ENCODE data around the gene FLYWCH2.
"Not testable (repeated sequence)": the region's sequence is repeated elsewhere in the genome, so short reads cannot be mapped to it uniquely, and the experiment has no call there.

The FLYWCH2 gene

DNA sequence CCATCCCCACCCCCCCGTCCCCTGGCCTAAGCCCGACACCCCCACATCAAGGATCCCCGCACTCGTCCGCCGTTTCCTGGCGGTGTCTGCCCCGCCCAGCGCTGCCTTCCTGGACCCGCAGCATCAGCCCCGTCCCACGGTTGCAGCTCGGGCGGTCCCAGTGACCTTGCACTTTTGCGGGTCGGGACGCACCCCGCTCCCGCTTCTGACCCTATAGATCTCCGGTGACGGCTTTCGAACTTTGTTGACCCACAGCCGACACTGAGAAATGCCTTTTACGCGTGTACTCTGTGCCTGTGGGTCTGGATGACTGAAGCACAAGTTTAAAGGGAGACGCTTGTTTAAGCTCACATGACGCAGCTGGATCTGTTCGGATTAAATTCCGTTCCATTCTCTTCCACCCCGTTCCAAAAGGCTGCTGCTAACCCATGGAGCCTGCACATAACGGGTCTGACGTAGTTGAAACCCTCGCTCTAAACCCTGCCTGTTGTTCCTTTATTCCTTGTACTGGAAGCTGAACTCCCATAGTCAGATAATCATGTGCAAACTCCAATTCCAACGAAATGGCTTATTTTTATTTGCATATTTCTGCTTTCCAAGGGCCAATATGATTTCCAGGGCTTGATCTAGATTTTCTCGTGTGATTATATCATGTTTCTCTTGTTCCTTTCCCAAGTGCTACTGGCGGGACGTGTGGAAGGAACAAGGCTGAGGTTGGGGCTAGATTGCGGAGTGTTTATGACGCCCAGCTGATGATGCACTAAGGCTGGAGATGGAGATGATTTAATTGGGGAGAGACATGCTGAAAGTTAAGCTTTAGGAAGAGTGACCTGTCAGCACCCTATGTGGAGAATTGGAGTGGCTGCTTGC is 29.6 kb downstream of the FLYWCH2 start:
- DNase-seq (ENCODE audit: low read depth in 2 of 3, low spot score in 1 of 3): peak in 1 of 3 donors; percentile 16

DNA sequence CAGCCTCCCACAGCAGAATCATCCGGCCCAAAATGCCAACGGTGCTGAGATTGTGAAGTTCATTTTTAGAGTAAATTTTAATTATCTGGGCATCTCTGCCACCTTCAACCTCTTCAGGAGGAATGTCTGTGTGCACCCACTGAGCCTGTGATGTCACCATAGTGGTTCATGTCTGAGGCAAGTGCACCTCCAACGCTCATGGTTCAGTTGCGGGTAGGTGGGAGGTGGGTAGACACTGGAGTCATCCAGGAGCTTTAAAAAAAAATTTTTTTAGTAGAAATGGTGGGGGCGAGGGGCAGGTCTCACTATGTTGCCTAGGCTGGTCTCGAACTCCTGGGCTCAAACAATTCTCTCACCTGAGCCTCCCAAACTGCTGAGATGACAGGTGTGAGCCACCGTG is 30.6 kb downstream of the FLYWCH2 start:
- no peak for DNase-seq (ENCODE audit: low read depth in 2 of 3, low spot score in 1 of 3)

DNA sequence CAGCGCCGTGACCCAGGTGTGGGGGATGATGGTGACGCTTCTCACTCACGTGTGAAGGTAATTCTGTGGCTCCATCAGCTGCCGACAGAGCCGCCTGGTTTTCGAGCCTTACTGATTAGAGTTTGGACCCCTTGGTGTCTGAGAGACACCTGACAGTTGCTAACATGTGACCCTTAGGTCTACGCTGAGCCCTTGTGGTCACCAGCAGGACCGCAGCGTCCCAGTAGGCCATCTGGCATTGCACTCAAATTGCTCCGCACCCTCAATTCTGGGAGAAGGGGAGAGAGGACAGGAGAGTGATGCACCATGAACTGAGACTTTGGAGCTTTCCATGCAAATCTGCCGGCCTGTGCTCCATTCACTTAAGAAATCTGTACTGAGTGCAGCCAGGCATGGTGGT is 31.2 kb downstream of the FLYWCH2 start:
- no peak for DNase-seq (ENCODE audit: low read depth in 2 of 3, low spot score in 1 of 3)

DNA sequence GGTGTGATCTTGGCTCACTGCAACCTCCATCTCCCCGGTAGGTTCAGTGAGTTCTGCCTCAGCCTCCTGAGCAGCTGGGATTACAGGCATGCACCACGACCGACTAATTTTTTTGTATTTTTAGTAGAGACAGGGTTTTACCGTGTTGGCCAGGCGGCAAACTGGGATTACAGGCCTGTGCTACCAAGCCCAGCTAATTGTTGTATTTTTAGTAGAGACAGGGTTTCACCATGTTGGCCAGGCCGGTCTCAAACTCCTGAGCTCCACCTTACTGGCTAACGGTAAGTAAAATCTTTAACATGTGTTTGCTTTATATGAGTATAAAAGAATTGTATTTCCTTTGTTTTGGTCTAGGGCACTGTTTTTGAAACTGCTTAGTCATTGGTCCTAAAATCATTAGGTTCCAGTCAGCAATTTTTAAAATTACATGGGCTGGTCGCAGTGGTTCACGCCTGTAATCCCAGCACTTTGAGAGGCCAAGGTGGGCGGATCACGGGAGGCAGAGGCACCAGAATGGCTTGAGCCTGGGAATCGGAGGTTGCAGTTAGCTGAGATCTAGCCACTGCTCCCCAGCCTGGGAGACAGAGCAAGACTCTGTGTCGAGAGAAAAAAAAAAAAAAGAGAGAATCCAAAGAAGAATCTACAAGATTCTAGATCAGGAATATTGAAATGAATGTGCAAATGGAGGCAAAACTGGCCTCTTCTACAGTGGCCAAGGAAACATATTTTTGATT is 32.3 kb downstream of the FLYWCH2 start:
- DNase-seq (ENCODE audit: low read depth in 2 of 3, low spot score in 1 of 3): no peak

DNA sequence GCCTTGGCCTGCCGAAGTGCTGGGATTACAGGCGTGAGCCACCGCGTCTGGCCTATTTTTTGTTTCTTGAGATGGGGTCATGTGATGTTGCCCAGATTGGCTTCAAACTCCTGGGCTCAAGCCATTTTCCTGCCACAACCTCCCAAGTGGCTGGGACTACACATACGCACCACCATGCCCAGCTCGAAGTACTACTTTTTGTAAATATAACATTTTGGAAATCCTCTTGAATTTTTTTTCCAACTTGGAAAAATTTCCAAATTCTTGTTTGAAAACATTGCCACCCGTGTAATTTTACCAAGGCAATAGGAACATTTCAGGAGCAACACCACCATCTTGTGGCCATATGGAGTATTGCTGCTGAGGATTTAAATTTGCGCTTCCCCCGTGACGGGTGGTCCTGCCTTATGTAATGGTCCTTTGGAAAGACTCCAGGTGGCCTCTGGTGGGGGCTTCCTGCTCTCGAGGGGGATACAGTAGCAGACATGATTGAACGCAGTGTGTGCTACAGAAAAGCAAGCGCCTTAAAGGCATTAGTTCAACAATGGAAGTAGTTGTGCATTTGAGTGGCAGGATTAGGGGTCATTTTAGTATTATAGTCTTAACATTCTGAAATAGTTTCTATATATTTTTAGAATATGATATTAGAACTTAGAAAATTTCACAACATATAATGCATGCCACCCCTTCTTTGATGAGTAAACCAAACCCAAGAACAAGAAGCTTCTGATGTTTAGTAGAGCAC is 36.7 kb downstream of the FLYWCH2 start:
- peak in 2 of 3 donors; percentile 39 to 74 for DNase-seq (ENCODE audit: low read depth in 2 of 3, low spot score in 1 of 3)

DNA sequence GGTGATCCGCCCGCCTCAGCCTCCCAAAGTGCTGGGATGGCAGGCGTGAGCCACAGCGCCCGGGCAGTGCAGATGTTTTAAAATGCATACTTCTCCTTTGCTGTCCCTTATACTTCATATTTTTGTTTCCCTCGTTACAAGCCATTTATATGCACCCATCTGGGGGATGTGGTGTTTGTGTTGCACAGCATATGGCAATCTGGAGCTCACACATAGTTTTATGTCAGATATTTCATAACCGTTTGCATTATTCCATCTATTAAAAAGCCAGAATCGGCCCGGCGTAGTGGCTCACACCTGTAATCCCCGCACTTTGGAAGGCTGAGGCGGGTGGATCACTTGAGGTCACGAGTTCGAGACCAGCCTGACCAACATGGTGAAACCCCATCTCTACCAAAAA is 40.5 kb downstream of the FLYWCH2 start:
- no peak for DNase-seq (ENCODE audit: low read depth in 2 of 3, low spot score in 1 of 3)

DNA sequence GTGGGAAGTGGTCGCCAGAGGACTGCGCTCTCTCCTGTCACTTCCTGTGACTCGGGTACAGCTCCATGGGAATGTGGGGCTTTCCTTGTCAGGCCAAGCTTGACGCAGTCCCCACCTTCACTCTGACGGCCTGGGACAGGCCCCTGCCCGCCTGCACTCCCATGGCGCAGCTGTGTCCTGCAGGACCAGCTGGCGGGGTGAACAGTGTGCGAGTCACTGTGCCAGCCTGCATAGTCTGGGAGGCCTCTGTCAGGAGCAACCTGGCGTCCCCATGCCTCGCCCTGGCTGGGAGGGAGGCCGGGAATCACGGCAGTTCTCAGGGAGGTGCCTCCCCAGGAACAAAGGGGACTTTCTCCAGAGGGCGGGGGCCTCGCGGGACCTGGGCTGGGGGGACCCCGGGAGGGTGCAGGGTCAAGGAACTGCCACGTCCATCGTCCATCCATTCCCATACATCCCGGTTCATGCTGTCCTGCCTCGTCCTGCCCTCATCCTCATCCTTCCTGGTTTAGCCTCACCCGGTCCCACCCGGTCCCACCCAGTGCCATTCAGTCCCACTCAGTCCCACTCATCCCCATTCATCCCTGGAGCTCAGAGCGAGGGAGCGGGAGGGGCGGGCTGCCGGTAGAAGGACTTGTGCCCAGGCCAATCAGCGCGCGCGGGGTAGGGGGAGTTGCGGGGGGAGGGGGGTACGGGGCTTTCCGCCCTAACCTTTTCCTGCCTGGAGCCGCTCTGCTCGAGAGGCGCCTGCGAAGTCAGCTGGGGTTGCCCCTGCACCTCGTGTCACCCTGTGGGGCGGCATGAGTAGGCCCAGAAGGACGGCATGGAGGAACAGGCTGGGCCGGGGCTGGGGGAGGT is 42.1 kb downstream of the FLYWCH2 start:
- DNase-seq (ENCODE audit: low read depth in 2 of 3, low spot score in 1 of 3): no peak

DNA sequence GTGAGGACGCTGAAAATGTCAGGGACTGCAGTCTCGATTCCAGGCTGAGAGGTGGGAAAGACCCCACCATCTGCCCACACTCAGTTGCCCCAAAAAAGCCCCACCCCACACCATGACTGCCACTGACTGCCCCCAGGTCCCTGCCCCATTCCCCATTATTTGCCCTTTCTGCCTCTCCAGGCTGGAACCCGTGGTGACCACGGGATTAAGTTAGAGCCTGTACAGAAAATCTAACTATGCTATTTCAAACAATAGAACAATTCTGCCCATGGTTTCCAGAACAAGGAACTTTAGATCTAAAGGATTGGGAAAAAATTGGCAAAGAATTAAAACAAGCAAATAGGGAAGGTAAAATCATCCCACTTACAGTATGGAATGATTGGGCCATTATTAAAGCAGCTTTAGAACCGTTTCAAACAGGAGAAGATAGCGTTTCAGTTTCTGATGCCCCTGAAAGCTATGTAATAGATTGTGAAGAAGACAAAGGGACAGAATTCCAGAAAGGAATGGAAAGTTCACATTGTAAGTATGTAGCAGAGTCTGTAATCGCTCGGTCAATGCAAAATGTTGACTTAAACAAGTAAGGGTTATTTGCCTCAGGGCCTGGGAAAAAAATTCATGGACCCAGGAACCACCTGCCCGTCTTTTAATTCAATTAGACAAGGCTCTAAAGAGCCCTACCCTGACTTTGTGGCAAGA is 43.1 kb downstream of the FLYWCH2 start:
- no peak for DNase-seq (ENCODE audit: low read depth in 2 of 3, low spot score in 1 of 3)

DNA sequence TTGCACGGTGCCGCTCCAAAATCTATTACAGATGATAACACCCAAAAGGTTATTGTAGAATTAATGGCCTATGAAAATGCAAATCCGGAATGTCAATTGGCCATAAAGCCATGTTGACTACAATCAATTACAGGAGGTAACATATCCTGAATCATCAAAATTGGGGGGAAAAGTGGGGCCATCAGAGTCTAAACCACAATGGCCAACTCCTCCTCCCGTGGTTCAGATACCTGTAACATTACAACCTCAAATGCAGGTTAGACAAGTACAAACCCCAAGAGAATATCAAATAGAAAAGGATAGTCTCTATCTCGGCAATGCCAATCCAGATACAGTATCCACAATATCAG is 43.6 kb downstream of the FLYWCH2 start:
- DNase-seq (ENCODE audit: low read depth in 2 of 3, low spot score in 1 of 3): no peak

DNA sequence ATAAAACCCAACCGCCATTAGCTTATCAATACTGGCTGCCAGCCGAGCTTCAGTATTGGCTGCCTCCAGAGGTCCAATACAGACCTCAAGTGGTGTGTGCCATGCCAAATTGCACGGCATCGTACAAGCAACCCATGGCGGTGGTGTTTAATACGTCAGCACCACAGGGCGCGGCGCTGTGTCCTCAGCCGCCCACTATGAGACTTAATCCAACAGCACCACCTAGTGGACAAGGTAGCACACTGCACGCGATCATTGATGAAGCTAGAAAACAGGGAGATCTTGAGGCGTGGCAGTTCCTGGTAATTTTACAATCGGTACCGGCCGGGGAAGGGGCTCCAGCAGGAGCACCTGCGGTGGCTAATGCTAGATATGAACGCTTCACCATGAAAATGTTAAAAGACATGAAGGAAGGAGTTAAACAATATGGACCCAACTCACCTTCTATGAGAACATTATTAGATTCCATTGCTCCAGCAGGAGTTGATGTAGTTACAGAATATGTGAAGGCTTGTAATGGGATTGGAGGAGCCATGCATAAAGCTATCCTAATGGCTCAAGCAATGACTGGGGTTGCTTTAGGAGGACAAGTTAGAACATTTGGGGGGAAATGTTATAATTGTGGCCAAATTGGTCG is 44.1 kb downstream of the FLYWCH2 start:
- peak; percentile 78 to 98 (median 84) for DNase-seq (ENCODE audit: low read depth in 2 of 3, low spot score in 1 of 3)

DNA sequence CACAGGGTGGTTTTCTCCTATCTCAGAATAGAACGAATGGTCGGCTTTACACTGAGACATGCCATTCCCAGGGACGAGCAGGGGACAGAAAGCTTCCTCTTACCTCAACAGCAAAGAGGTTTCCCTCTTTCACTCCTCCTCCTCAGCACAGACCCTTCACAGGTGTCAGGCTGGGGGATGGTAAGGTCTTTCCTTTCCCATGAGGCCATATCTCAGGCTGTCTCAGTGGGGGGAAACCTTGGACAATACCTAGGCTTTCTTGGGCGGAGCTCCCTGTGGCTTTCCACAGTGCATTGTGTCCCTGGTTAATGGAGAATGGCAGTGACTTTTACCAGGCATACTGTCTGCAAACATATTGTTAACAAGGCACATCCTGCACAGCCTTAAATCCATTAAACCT is 45.1 kb downstream of the FLYWCH2 start:
- DNase-seq (ENCODE audit: low read depth in 2 of 3, low spot score in 1 of 3): not testable (repeated sequence)

DNA sequence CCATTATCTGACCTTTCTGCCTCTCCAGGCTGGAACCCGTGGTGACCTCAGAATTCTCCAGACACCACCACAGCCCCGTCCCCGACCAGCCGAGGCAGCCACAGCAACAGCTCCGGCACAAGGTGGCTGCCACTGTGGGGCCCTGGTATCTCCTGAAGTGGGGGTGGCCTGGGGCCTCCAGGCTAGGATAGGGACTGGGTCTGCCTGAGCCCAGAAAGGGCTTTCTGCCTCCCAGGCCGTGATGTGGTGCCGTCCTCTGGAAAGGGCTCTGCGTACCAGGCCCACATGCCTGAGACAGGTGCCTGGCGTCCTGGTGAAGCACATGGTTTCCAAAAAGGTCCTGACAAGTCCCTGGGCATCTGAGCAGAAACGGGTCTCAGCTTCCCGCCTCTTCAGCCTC is 45.8 kb downstream of the FLYWCH2 start:
- no peak for DNase-seq (ENCODE audit: low read depth in 2 of 3, low spot score in 1 of 3)

DNA sequence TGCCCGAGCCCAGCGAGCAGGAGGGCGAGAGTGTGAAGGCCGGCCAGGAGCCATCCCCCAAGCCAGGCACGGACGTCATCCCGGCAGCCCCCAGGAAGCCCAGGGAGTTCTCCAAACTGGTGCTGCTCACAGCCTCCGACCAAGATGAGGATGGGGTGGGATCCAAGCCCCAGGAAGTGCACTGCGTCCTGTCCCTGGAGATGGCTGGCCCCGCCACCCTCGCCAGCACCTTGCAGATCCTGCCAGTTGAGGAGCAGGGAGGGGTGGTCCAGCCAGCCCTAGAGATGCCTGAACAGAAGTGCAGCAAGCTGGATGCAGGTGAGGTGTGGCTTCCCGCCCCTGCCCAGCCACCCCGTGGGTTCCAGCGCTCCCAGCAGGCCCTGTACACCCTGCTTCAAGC is 46.7 kb downstream of the FLYWCH2 start:
- no peak for DNase-seq (ENCODE audit: low read depth in 2 of 3, low spot score in 1 of 3)

DNA sequence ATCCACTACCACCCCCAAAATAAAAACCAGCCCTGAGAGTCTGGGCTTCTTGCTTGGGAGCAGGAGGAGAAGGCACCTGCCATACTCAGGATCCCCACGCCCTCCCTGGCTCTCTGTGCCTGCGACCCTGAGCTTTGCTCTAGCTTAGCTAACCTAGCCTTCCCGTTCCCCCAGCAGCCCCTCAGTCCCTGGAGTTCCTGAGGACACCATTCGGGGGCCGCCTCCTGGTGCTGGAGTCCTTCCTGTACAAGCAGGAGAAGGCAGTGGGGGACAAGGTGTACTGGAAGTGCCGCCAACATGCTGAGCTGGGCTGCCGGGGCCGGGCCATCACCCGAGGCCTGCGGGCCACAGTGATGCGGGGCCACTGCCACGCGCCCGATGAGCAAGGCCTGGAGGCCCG is 47.2 kb downstream of the FLYWCH2 start:
- DNase-seq (ENCODE audit: low read depth in 2 of 3, low spot score in 1 of 3): no peak

DNA sequence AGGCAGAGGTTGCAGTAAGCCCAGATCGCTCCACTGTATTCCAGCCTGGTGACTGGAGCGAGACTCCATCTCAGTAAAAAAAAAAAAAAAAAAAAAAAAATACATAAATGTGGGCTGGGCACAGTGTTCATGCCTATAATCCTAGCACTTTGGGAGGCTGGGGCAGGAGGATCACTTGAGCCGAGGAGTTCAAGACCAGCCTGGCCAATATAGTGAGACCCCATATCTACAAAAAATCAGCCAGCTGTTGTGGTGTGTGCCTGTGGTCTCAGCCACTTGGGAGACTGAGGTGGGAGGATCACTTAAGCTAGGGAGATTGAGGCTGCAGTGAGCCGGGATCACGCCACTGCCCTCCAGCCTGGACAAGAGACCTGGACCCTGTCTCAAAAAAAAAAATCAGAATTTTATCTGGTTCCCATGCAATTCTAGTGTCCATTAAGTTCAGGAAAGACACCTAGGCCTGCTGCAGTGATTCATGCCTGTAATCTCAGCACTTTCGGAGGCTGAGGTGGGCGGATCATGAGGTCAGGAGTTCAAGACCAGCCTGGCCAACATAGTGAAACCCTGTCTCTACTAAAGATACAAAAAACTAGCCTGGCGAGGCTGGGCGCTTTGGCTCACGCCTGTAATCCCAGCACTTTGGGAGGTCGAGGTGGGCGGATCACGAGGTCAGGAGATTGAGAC is 48.4 kb downstream of the FLYWCH2 start:
- DNase-seq (ENCODE audit: low read depth in 2 of 3, low spot score in 1 of 3): not testable (repeated sequence)

DNA sequence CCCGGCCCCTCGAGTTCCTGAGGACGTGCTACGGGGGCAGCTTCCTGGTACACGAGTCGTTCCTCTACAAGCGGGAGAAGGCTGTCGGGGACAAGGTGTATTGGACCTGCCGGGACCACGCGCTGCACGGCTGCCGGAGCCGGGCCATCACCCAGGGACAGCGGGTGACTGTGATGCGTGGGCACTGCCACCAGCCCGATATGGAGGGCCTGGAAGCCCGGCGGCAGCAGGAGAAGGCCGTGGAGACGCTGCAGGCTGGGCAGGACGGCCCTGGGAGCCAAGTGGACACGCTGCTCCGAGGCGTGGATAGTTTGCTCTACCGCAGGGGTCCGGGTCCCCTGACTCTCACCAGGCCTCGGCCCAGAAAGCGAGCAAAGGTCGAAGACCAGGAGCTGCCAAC is 50.1 kb downstream of the FLYWCH2 start:
- DNase-seq (ENCODE audit: low read depth in 2 of 3, low spot score in 1 of 3): no peak

DNA sequence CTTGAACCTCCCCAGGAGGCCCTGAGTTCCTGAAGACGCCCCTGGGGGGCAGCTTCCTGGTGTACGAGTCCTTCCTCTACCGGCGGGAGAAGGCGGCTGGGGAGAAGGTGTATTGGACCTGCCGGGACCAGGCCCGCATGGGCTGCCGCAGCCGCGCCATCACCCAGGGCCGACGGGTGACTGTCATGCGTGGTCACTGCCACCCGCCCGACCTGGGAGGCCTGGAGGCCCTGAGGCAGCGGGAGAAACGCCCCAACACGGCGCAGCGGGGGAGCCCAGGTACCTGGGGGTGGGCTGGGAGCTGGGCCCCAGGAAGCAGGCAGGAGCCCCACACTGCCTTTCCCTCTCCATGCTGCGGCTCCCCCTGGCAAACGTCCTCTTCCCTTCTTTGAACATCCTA is 50.7 kb downstream of the FLYWCH2 start:
- no peak for DNase-seq (ENCODE audit: low read depth in 2 of 3, low spot score in 1 of 3)

DNA sequence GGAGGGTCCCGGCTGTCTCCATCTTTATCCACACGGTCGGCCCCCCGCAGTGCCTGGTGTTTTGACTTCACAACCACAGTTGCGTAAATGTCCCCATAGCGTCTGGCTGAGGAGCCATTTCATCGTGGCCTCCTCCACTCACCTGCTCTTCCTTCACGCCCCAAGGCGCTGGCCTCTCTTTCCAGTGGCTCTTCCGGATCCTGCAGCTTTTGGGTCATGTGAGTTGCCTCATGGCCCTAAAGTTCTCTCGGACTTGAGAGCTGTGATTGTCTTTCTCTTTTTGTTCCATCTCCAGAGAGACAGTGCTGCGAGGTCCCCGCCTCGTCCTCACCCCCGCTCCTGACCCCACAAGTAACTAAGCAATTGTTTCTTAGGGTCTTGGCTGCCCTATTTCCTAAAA is 51.4 kb downstream of the FLYWCH2 start:
- no peak for DNase-seq (ENCODE audit: low read depth in 2 of 3, low spot score in 1 of 3)

DNA sequence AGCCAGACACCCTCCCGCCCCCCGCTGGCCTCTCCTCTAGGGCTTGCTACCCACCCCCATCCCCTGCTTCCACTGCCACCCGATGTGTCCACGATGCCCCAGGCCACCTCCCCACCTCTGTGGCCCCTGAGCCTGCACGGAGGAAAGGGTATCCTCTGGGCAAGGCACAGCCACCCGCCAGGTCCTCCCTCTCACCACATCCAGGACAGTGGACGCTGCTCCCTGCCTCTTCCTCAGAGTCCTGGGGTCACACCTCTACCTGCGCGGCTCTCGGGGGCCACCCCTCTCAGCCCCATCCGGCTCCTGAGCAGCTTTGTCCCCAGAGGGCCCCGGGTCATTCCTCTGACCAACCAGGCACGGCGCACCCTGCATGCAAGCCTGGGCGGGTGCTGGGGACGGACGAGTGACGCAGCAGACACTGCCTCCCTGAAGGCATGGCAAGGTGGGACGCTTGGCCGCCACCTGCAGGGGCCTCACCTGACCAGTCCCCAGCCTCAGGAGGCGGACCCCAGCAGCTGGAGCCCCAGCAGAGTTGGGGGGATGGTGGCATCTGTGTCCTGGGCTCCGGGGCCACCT is 53.5 kb downstream of the FLYWCH2 start:
- DNase-seq (ENCODE audit: low read depth in 2 of 3, low spot score in 1 of 3): no peak
